GM23338 (cell line): ENCODE measurements around the gene SDR42E1.

Source experiments
- CTCF ChIP-seq, 2 experiments: fragments of 200-600 bp in 1 of 2; sonication (generic) in 1 of 2; conservative IDR thresholded peaks; 2 replicates each; pipeline versions ENCODE4 v1.5.1 to v1.6.1; 2016 to 2017; ENCODE audit warnings: antibody characterized with exemption in 2 of 2, low read depth in 2 of 2, mild to moderate bottlenecking in 2 of 2, moderate library complexity in 1 of 2
- JUNB ChIP-seq: IDR thresholded peaks from one replicate; pipeline ENCODE4 v1.6.1; 2016; ENCODE audit warnings: antibody characterized with exemption; ENCODE audit not compliant: unreplicated experiment
- POLR2AphosphoS5 ChIP-seq: IDR thresholded peaks from 2 replicates; pipeline ENCODE4 v1.6.1; 2016; ENCODE audit warnings: antibody characterized with exemption, low read depth
- REST ChIP-seq: IDR thresholded peaks from one replicate; pipeline ENCODE4 v1.6.1; 2018; ENCODE audit warnings: antibody characterized with exemption; ENCODE audit not compliant: unreplicated experiment

GRCh38 chr16:82046541-82046940 is 35.3 kb upstream of the SDR42E1 start:
- TF ChIP-seq CTCF (conservative IDR thresholded peaks at IDR 0.05; ENCODE audit: low read depth in 2 of 2) = no peak
- TF ChIP-seq JUNB = no peak
- no peak for TF ChIP-seq REST
- no peak for TF ChIP-seq POLR2AphosphoS5
